HG03095 (cell line): Measurements from ENCODE around the gene FARS2.

Source experiments
- ATAC-seq: cut with Tn5 transposase; IDR thresholded peaks from one replicate; pipeline ENCODE4 v1.9.1; 2021; ENCODE audit warnings: moderate library complexity; ENCODE audit not compliant: unreplicated experiment

FARS2 gene

DNA sequence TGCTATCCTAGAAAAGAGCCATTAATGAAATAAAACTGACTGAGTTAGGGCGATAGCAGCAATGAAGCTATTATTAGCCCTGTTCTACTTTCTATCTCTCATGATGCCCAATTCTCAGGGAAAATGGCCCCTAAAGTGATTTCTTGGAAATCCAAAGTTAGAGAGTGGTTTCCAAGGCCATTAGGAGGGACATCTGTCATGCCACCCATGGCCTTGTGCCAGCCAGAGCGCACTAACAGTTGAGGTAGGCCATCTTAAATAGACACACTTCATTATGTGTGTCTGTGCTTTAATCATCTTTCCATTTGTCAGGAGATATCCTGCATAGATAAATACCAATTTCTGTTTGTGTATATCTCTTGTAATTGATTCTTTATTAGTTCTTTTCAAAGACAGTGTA is 483.8 kb downstream of the FARS2 start:
- no peak for ATAC-seq

GRCh38 chr6:5746053-5746758 is 484.9 kb downstream of the FARS2 start:
- ATAC-seq, result no peak

GRCh38 chr6:5746759-5747130 is 485.4 kb downstream of the FARS2 start:
- no peak for ATAC-seq

DNA sequence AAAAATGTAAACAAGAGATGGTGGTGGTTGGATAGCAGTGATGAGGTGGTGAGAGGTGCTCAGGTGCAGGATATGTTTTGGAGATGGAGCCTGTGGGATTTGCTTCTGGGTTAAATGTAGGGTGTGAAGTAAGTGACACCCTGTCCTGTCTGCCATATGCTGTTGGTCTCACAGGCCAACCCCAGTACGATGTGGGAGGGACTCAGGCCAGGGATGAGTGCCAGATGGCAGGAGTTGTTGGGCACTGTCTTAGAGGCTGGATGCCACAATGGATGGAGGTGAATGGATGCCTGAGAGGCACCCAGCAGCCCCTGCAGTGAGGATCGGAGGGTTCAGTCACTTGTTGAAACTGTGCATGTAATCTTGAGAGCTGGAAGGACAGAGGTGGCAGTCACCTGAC is 486.1 kb downstream of the FARS2 start:
- no peak for ATAC-seq

DNA sequence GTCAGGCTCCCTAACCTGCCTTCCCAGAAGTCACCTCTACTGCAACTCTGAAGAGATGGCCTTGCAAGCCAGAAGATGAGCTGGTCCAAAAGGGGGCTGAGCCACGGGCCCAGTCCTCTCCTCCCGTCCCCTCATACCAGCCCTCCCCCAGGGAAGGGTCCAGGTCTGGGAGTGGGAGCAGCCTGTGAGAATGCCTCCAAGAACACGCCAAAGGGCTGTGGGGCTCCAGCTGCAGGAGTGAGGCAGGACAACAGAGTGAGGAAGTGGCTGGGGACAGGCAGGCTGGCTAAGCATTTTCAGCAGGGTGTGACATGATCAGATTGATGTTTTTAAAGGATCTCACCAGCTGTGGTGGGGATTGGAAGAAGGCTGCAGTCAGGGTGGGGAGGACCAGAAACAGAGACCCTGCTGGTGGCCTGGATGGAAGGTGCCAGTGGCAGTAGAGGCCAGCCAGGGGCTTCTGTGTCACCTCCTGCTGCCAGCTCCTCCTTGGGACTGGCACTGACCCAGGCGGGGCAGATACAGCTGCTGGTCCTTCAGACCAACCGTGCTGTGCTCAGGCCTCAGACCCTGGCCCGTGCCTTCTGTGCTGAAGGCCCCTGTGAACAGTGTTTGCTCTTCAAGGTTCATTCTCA is 487.8 kb downstream of the FARS2 start:
- ATAC-seq, result no peak

- no peak for ATAC-seq
Measured at GRCh38 chr6:5749651-5750215, 488.4 kb downstream of the FARS2 start.

- ATAC-seq, result no peak
Measured at GRCh38 chr6:5751525-5752390, 490.4 kb downstream of the FARS2 start.

- no peak for ATAC-seq
Measured at GRCh38 chr6:5752391-5752680, 491.0 kb downstream of the FARS2 start.

DNA sequence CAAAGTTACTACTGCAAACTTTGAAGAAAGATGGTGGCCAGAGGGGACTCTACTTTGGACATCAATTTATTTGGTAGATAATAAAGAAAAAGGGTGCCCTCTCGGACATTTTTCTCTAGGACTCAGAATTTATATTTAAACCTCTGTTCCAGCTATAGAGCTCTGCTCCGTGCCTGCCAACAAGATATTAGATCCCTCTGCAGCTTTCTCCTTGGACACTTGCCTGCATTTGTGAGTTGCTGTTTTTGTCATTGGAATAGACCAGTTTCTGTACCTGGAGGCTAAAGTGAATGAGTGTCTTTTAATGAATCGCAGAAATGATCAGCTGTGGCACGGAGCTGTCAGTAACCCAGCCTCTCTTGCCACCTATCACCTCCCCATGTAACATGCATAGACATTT is 491.9 kb downstream of the FARS2 start:
- ATAC-seq, result no peak

DNA sequence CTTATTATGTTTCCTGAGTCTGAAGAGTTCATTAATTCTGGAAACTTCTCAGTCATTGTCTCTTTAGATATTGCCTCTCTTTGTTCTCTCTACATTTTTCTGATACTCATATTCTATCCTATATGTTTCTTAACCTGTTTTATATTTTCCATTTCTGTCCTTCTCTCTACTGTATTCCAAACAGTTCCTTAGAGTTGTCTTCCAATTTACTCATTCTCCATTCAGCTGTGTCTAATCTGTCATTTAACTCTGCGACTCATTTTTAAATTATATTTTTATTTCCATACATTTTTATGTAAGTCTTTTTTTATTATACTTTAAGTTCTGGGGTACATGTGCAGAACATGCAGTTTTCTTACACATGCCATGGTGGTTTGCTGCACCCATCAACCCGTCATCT is 493.6 kb downstream of the FARS2 start:
- no peak for ATAC-seq

- ATAC-seq, result no peak
Measured at GRCh38 chr6:5759571-5759970, 498.3 kb downstream of the FARS2 start.

- ATAC-seq, result no peak
Measured at GRCh38 chr6:5761370-5761769, 500.1 kb downstream of the FARS2 start.

GRCh38 chr6:5762561-5762968 is 501.3 kb downstream of the FARS2 start:
- no peak for ATAC-seq

- ATAC-seq, result no peak
Measured at GRCh38 chr6:5763407-5763806, 502.1 kb downstream of the FARS2 start.

DNA sequence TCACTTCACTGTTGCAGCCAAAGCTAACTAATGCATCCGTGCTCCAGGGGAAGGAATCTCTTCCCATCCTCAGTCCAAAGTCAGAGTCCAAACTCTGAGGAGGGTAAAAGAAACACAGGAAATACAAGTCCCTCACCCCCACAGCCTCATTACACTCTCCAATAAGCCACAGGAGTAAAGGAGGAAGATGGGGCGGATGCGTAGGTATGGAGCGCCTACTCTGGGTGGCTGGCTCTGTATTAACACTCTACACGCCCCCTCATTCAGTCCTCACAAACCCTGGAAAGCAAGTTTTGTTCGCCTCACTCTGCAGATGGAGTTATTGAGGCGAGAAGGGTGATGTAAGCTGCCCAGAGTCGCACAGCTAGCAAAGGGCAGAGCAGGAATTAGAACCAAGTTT is 502.6 kb downstream of the FARS2 start:
- peak; percentile 59 for ATAC-seq

DNA sequence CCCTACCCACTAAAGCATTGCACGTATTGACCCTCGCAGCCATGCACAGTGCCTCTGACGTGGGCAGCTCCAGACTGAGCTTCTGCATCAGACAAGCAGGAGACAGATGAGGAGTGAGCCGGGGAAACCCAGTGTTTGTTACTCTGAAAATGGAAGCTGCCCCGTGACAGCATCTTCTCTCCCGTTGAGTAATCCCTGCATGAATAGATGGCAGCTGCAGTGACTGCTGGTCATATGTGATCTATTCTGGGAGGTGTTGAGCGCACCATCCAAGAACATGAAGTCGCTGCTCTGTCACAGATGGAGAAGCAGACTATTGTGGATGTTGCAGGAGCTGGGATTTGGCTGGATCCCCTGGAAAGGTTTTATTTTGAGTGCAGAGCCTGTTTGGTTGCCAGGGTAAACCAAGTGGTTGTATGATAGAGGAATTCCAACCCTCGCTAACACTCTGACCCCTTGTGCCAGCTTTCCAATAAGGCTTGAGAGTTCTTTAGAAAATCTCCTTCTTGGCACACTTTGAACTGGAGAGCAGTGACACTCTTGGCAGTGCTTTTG is 503.2 kb downstream of the FARS2 start:
- peak; percentile 71 for ATAC-seq

DNA sequence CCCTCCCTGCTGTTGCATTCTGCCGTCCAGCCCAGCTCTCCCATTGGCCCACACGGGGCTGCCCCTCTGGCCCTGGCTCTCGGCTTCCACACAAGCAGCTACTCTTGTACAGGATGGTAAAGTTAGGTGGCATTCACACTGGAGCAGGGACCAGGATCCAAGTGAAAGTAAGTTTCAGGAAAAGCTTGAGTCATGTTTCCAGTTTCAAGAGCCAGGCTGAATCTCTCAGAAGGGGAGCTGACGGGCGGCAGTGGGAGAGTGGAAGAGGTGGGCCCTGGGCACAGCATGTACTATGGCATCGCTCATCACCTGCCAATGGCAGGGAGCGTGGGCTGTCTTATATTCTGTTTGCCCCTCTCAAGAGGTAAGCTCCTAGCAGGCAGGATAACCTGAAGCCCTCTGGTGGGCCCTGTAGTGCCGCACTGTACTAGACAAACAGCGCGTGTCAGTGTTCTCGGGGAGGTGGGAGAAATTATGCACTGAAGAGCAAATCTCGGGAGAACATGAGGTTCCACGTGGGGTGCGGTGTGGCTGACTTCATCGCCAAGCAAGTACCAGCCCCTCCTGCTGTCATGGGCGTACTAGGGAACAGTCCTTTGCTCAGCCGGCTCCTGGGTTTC is 503.9 kb downstream of the FARS2 start:
- no peak for ATAC-seq

- no peak for ATAC-seq
Measured at GRCh38 chr6:5766260-5766659, 504.9 kb downstream of the FARS2 start.

DNA sequence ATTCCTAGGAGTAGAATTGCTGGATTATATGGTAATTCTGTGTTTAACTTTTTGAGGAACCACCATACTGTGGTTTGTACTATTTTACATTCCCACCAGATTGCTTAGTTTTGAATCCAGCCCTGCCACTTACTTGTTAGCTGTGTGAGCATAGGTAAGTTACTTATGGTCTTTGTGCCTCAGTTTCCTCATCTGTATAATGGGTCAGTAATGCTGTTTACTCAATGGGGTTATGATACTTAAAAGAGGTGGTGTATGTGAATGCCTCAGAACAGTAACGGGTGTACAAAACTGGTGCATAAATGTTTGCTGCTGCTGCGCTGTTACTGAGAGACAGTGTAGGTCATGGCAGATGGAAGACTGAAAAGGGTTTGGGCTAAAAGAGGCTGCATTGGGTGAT is 506.2 kb downstream of the FARS2 start:
- no peak for ATAC-seq

GRCh38 chr6:5771211-5771610 is 509.9 kb downstream of the FARS2 start:
- ATAC-seq, result no peak

DNA sequence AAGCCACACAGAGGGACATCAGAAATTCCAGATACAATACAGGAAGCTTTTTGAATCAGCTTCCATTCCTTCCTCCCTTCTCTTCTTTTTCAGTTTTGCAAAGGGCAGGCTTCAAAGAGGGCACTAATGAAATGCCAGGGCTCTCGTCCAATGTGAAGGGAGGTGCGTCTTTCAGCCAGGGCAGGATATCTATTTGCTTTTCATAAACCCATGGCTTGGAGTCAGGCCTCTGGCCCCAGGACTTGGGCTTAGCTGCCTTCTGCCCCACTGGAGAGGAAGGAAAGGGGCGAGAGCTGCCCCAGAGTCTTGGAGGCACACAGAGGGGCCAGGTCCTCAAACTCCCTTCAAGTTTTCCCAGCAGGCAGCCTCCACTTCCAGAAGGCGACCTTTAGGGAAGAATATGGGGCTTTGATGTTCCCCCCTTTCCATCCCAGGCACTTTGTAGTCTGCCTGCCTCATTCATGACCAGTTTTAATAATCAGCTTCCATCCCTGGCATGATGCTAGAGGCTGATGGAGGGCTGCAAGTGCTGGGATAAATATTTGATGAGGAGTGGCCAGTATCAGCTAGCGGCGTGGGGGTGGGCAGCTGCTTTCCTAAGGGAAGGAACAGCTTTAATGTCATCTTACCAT is 510.6 kb downstream of the FARS2 start:
- ATAC-seq, result no peak
